H9 (cell line): ENCODE data around the gene COQ8B. TPM values are rescaled to one million over a fixed set of nuclear protein-coding genes. Genes with fewer than 3 reads are reported as not detected.
"Not testable (repeated sequence)": the region's sequence is repeated elsewhere in the genome, so short reads cannot be mapped to it uniquely, and the experiment has no call there.

Experiments
- DNase-seq: peaks from one replicate; pipeline ENCODE4 v3.0.0-alpha.2; 2017
- H2AFZ ChIP-seq: one replicate; pipeline ENCODE4 v1.6.1; 2013; ENCODE audit warnings: mild to moderate bottlenecking, low read length, control low read depth, moderate library complexity
- H2AK5ac ChIP-seq: 2 replicates; pipeline ENCODE4 v1.6.1; 2013; ENCODE audit warnings: low read length, control low read depth, mixed read lengths; ENCODE audit not compliant: insufficient read length
- H2BK120ac ChIP-seq: one replicate; pipeline ENCODE4 v1.6.1; 2013; ENCODE audit warnings: low read depth, mild to moderate bottlenecking, low read length, control low read depth, inconsistent platforms; ENCODE audit not compliant: poor library complexity, severe bottlenecking
- H2BK12ac ChIP-seq: 2 replicates; pipeline ENCODE4 v1.6.1; 2013; ENCODE audit warnings: low read length, control low read depth, mixed read lengths, low read depth; ENCODE audit not compliant: insufficient read length
- H2BK15ac ChIP-seq: 2 replicates; pipeline ENCODE4 v1.6.1; 2013; ENCODE audit warnings: low read depth, low read length, control low read depth
- H2BK20ac ChIP-seq: one replicate; pipeline ENCODE4 v1.6.1; 2013; ENCODE audit warnings: low read depth, mild to moderate bottlenecking, low read length, control low read depth, inconsistent platforms; ENCODE audit not compliant: poor library complexity, severe bottlenecking
- H2BK5ac ChIP-seq: 2 replicates; pipeline ENCODE4 v1.6.1; 2013; ENCODE audit warnings: low read length, control low read depth, mixed read lengths; ENCODE audit not compliant: insufficient read length
- H3K14ac ChIP-seq: 2 replicates; pipeline ENCODE4 v1.6.1; 2013; ENCODE audit warnings: low read length, control low read depth; ENCODE audit not compliant: insufficient read depth
- H3K18ac ChIP-seq: 2 replicates; pipeline ENCODE4 v1.6.1; 2013; ENCODE audit warnings: low read depth, mild to moderate bottlenecking, mixed read lengths, low read length, control low read depth; ENCODE audit not compliant: insufficient read length
- H3K23ac ChIP-seq: 2 replicates; pipeline ENCODE4 v1.6.1; 2013; ENCODE audit warnings: low read length, control low read depth, mixed read lengths, low read depth; ENCODE audit not compliant: insufficient read length
- H3K23me2 ChIP-seq: 2 replicates; pipeline ENCODE4 v1.6.1; 2013; ENCODE audit warnings: low read depth, mild to moderate bottlenecking, mixed read lengths, low read length, control low read depth; ENCODE audit not compliant: insufficient read length, poor library complexity, severe bottlenecking
- H3K27ac ChIP-seq: 2 replicates; pipeline ENCODE4 v1.5.1; 2013; ENCODE audit warnings: low read length, control low read depth, mixed read lengths, low read depth; ENCODE audit not compliant: insufficient read length
- H3K27me3 ChIP-seq: 2 replicates; pipeline ENCODE4 v1.6.1; 2013; ENCODE audit warnings: low read length, control low read depth, inconsistent platforms; ENCODE audit not compliant: insufficient read depth
- H3K4ac ChIP-seq: 2 replicates; pipeline ENCODE4 v1.6.1; 2013; ENCODE audit warnings: low read depth, mild to moderate bottlenecking, control low read depth, inconsistent platforms, low read length, moderate library complexity
- H3K4me1 ChIP-seq: 2 replicates; pipeline ENCODE4 v1.6.1; 2013; ENCODE audit warnings: low read length, control low read depth, inconsistent platforms; ENCODE audit not compliant: insufficient read depth
- H3K4me2 ChIP-seq: 2 replicates; pipeline ENCODE4 v1.6.1; 2013; ENCODE audit warnings: low read length, control low read depth, mixed read lengths; ENCODE audit not compliant: insufficient read length, insufficient read depth
- H3K56ac ChIP-seq: 2 replicates; pipeline ENCODE4 v1.6.1; 2013; ENCODE audit warnings: low read depth, mild to moderate bottlenecking, mixed read lengths, low read length, control low read depth; ENCODE audit not compliant: insufficient read length
- H3K79me1 ChIP-seq: 2 replicates; pipeline ENCODE4 v1.6.1; 2013; ENCODE audit warnings: low read depth, mild to moderate bottlenecking, moderate library complexity, low read length, control low read depth, inconsistent platforms; ENCODE audit not compliant: insufficient read depth, poor library complexity, severe bottlenecking
- H3K79me2 ChIP-seq: 2 replicates; pipeline ENCODE4 v1.6.1; 2013; ENCODE audit warnings: low read length, control low read depth, inconsistent platforms; ENCODE audit not compliant: insufficient read depth
- H3K9ac ChIP-seq: 2 replicates; pipeline ENCODE4 v1.6.1; 2013; ENCODE audit warnings: low read length, control low read depth, mixed read lengths; ENCODE audit not compliant: insufficient read length; ENCODE audit errors: extremely low read depth
- H3K9me3 ChIP-seq: one replicate; pipeline ENCODE4 v1.6.1; 2013; ENCODE audit warnings: low read depth, low read length, inconsistent platforms; ENCODE audit not compliant: control insufficient read depth
- H3T11ph ChIP-seq: one replicate; pipeline ENCODE4 v1.6.1; 2013; ENCODE audit warnings: mild to moderate bottlenecking, low read length, control low read depth, inconsistent platforms
- H4K20me1 ChIP-seq: one replicate; pipeline ENCODE4 v1.6.1; 2013; ENCODE audit not compliant: control insufficient read depth, insufficient read length, insufficient read depth
- H4K5ac ChIP-seq: 2 replicates; pipeline ENCODE4 v1.6.1; 2013; ENCODE audit warnings: low read depth, mild to moderate bottlenecking, mixed read lengths, low read length, control low read depth; ENCODE audit not compliant: insufficient read length
- H4K8ac ChIP-seq: replicated peaks from 2 replicates; pipeline ENCODE4 v1.6.1; 2013; ENCODE audit warnings: low read length, control low read depth, mixed read lengths, low read depth; ENCODE audit not compliant: insufficient read length
- H4K91ac ChIP-seq: 2 replicates; pipeline ENCODE4 v1.6.1; 2013; ENCODE audit warnings: low read depth, mild to moderate bottlenecking, moderate library complexity, mixed read lengths, low read length, control low read depth; ENCODE audit not compliant: insufficient read length
- H3K27ac Mint-ChIP-seq, 3 experiments: 2 replicates in 2 of 3; 3 replicates in 1 of 3; pipeline ENCODE4 v1.8.0; 2020 to 2021; ENCODE audit warnings: mixed read lengths in 3 of 3, mild to moderate bottlenecking in 1 of 3, moderate library complexity in 1 of 3
- H3K27me3 Mint-ChIP-seq: 2 replicates; pipeline ENCODE4 v1.8.0; 2021; ENCODE audit warnings: low read depth, mild to moderate bottlenecking, moderate library complexity, mixed read lengths
- H3K36me3 Mint-ChIP-seq, 3 experiments: 2 replicates in 2 of 3; 3 replicates in 1 of 3; pipeline ENCODE4 v1.8.0; 2020 to 2021; ENCODE audit warnings: low read depth in 3 of 3, mixed read lengths in 3 of 3; ENCODE audit not compliant: insufficient read depth in 1 of 3
- H3K4me1 Mint-ChIP-seq, 2 experiments: 2 replicates each; pipeline ENCODE4 v1.8.0; 2020; ENCODE audit warnings: mixed read lengths in 2 of 2
- H3K4me3 Mint-ChIP-seq, 2 experiments: 2 replicates in 1 of 2; 3 replicates in 1 of 2; pipeline ENCODE4 v1.8.0; 2020 to 2021; ENCODE audit warnings: mild to moderate bottlenecking in 2 of 2, mixed read lengths in 2 of 2, moderate library complexity in 1 of 2
- H3K9me3 Mint-ChIP-seq, 2 experiments: 2 replicates in 1 of 2; 3 replicates in 1 of 2; pipeline ENCODE4 v1.8.0; 2020; ENCODE audit warnings: mild to moderate bottlenecking in 2 of 2, mixed read lengths in 2 of 2, moderate library complexity in 1 of 2
- CTCF ChIP-seq: fragments of 200-600 bp; sonication (generic); conservative IDR thresholded peaks from 3 replicates; pipeline ENCODE4 v1.8.0; 2021; ENCODE audit warnings: antibody characterized with exemption, mild to moderate bottlenecking
- WGBS: extraction: QIAGEN DNeasy Blood & Tissue Kit; methylation state at CpG from one replicate; pipeline ENCODE4 v1.1.7; 2013; ENCODE audit warnings: missing lambda C conversion rate, low lambda C conversion rate, mixed read lengths; ENCODE audit not compliant: insufficient read length; ENCODE audit errors: extremely low coverage; 5-methylcytosine and 5-hydroxymethylcytosine counted together
- total RNA-seq: library from RNA; stranded (reverse); gene quantifications from 2 replicates; pipeline ENCODE4 v1.2.1, GENCODE V29; 2021

Gene COQ8B
- total RNA-seq, 1 experiment from 2014 or later: 40.5 TPM

GRCh38 chr19:40650749-40651305 lies 65.9 kb downstream of the COQ8B start:
- Histone ChIP-seq H3T11ph (no peak overlapping the region), H4K8ac (no peak overlapping the region), H2BK12ac (no peak overlapping the region), H4K5ac (no peak overlapping the region), H3K56ac (no peak overlapping the region), H2BK120ac (no peak overlapping the region), H2AFZ (no peak overlapping the region), H3K23me2 (no peaks in the 10 kb centered on the region), H4K20me1 (no peaks in the 10 kb centered on the region), H2BK5ac (no peak overlapping the region), H3K4ac (no peak overlapping the region), H3K4me2 (no peak overlapping the region), H4K91ac (no peak overlapping the region), H3K9me3 (no peaks in the 10 kb centered on the region), H3K9ac (no peak overlapping the region), H3K27me3 (no peaks in the 10 kb centered on the region), H2BK20ac (no peak overlapping the region), H3K18ac (no peak overlapping the region), H2BK15ac (no peak overlapping the region), H2AK5ac (no peak overlapping the region), H3K4me1 (no peaks in the 10 kb centered on the region), H3K79me1 (no peaks in the 10 kb centered on the region), H3K14ac (no peak overlapping the region), H3K23ac (no peak overlapping the region), H3K27ac (no peak overlapping the region), H3K79me2 (no peaks in the 10 kb centered on the region)
- H3K4me1 Mint-ChIP-seq: peaks cover 0 to 3% of the 10 kb centered on the region in 2 experiments; a peak in 1 of 4 replicates
- no peak overlapping the region for H3K4me3 Mint-ChIP-seq
- TF ChIP-seq CTCF: no peak
- no peak for DNase-seq
- WGBS: no CpG with 5 or more reads among the region's 8 CpGs
- peaks cover 14% of the 10 kb centered on the region for H3K27me3 Mint-ChIP-seq
- peaks cover 0 to 3% (median 0%) of the 10 kb centered on the region in 3 experiments; a peak in 4 of 7 replicates for H3K36me3 Mint-ChIP-seq
- peaks cover 3 to 6% of the 10 kb centered on the region in 2 experiments; a peak in 3 of 5 replicates for H3K9me3 Mint-ChIP-seq
- H3K27ac Mint-ChIP-seq: no peak overlapping the region

- H3K9me3 Mint-ChIP-seq, H4K5ac ChIP-seq, H2BK20ac ChIP-seq, H3K18ac ChIP-seq, H3K4me1 ChIP-seq, H3K56ac ChIP-seq, H3K27ac ChIP-seq, H3K23me2 ChIP-seq, H2AFZ ChIP-seq, H3K4me1 Mint-ChIP-seq, H3K27ac Mint-ChIP-seq, H2BK15ac ChIP-seq, H3K4me2 ChIP-seq, H3T11ph ChIP-seq, H4K91ac ChIP-seq, DNase-seq, H3K79me1 ChIP-seq, H3K9ac ChIP-seq, H4K20me1 ChIP-seq, H3K27me3 ChIP-seq, H3K14ac ChIP-seq, H3K79me2 ChIP-seq, H3K23ac ChIP-seq, H2BK12ac ChIP-seq, H3K4ac ChIP-seq, H4K8ac ChIP-seq, H2BK5ac ChIP-seq, H2BK120ac ChIP-seq, H3K9me3 ChIP-seq, H3K4me3 Mint-ChIP-seq, H2AK5ac ChIP-seq, H3K36me3 Mint-ChIP-seq: not testable (repeated sequence)
- peaks cover 14% of the 10 kb centered on the region for H3K27me3 Mint-ChIP-seq
- WGBS: no CpG with 5 or more reads among the region's 9 CpGs
Measured at GRCh38 chr19:40649903-40650675, 66.6 kb downstream of the COQ8B start.
